Stomach (tissue), 4 donors: ENCODE measurements around the gene TMEM52.

Experiments
- CTCF ChIP-seq, 7 experiments: fragments of 450-650 bp in 4 of 7; fragments of 200-600 bp in 3 of 7; sonication (generic) in 3 of 7; IDR thresholded peaks; one replicate each; pipeline ENCODE4 v1.5.1; 2016 to 2019; ENCODE audit warnings: antibody characterized with exemption in 7 of 7, control low read depth in 2 of 7, mild to moderate bottlenecking in 1 of 7
- POLR2AphosphoS5 ChIP-seq, 3 donors: sonication (generic); formaldehyde crosslinking; IDR thresholded peaks; one replicate each; pipeline ENCODE4 v1.6.1; 2016; ENCODE audit warnings: antibody characterized with exemption in 3 of 3

- no peak for TF ChIP-seq POLR2AphosphoS5 (IDR thresholded peaks at IDR 0.05)
- no peak for TF ChIP-seq CTCF (IDR thresholded peaks at IDR 0.05)
These were observed 3.0 kb upstream of the TMEM52 start for GRCh38 chr1:1921901-1922701.
